HG03159 (cell line): Measurements from ENCODE around the gene IL17C.

Experiments
- ATAC-seq: cut with Tn5 transposase; IDR thresholded peaks from one replicate; pipeline ENCODE4 v1.9.1; 2021; ENCODE audit warnings: mild to moderate bottlenecking, moderate library complexity; ENCODE audit not compliant: unreplicated experiment

IL17C gene, protein sequence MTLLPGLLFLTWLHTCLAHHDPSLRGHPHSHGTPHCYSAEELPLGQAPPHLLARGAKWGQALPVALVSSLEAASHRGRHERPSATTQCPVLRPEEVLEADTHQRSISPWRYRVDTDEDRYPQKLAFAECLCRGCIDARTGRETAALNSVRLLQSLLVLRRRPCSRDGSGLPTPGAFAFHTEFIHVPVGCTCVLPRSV

DNA sequence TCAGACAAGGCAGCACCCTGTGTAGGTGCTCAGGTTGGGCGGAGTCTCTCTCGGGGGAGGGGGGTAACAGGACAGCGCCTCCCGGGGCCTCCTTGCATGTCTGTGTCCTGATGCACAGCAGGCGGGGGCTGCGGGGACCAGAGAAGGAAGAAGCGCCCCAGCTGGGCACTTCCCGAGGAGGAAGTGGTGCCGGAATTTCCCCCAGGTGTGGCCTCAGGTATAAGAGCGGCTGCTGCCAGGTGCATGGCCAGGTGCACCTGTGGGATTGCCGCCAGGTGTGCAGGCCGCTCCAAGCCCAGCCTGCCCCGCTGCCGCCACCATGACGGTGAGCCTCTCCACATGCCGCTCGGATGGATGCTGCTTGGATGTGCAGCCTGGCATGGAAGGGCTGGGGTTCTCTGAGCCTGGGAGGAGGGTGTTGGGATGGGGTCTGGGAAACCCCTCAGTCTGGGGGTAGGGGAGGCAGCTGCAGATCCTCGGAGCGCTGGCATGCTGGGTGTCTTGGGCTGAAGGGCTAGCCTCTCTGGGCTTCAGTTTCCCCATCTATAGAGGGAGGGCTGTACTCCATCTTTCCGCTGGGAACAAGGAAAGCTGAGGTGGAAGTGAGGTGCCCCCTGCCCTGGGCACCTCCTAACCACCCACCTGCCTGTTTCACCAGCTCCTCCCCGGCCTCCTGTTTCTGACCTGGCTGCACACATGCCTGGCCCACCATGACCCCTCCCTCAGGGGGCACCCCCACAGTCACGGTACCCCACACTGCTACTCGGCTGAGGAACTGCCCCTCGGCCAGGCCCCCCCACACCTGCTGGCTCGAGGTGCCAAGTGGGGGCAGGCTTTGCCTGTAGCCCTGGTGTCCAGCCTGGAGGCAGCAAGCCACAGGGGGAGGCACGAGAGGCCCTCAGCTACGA lies at the start of gene IL17C:
TSS of gene IL17C (plus strand) at position 250 of the 908 bp plus-strand sequence. CDS start at position 320, 70 bp downstream.
- no peak for ATAC-seq

DNA sequence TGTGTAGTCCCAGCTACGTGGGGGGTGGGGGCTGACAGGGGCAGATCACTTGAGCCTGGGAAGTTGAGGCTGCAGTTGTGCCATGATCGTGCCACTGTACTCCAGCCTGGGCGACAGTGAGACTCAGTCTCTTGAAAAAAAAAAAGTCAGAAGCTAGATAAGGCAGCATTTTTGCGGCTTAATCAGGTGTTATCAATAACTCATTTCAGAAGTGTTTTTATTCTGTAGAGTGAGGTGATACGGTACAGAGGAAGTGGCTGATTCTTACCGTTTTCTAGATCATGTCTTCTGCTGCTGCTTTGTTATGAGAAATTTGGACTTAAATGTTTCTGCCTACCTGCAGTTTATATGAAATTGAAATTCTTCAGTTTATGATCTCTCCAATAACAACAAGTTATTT lies 49.6 kb upstream of the IL17C start:
- no peak for ATAC-seq

DNA sequence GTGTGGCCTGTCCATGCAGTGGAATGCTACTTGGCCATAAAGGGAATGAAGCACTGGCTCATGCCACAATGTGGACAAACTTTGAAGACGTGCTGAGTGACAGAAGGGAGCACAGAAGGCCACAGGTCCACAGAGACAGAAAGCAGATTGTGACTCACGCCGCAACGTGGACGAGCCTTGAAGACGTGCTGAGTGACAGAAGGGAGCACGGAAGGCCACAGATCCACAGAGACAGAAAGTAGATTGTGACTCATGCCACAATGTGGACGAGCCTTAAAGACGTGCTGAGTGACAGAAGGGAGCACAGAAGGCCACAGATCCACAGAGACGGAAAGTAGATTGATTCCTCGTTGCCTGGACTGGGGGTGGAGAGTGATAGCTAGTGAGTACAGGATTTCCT lies 48.9 kb upstream of the IL17C start:
- no peak for ATAC-seq

DNA sequence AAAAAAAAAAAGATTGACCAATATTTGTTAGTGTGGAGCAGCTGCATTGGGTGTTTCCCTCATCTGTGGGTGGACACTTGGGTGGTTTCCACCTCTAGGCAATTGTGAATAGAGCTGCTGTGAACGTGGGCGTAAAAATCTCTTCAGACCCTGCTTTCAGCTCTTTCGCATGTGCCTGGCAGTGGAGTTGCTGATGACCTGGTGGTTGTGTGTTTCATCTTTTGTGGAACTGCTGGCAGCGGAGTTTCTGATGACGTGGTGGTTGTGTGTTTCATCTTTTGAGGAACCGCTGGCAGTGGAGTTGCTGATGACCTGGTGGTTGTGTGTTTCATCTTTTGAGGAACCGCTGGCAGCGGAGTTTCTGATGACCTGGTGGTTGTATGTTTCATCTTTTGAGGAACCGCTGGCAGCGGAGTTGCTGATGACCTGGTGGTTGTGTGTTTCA lies 46.8 kb upstream of the IL17C start:
- no peak for ATAC-seq

DNA sequence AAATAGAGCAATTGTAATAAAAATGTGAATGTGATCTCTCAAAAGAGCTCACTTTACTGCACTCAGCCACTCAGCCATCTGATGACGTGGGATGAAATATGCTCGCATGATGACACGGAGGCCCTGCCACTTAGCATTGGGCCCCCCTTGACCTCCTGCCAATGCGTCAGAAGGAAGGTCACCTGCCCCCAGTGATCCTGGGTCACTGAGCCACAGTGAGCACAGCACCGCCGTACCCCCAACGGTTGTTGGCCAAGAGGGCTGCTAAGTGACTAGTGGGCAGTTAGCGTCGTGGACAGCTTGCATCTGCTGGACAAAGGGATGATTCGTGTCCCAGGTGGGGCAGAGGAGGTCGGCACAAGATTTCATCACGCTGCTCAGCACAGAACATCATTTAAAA lies 45.3 kb upstream of the IL17C start:
- ATAC-seq: no peak

DNA sequence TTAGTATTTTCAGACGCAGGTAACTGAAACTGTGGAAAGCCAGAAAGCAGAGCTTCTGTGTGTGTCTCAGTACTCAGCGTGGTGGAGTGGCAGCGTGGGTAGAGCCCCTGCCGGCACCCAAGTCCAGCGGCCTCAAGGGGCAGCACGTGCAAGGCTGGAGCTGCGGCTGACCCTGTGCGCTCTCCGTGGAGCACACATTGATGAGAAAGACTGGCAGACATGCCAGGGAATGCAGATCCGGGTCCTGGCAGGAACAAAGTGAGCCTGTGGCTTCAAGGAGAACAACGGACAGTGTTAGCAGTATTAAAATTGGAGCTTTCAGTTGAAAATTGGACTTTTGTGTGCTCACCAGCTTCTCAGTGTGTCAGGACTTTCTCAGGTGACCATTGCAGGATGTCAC lies 44.9 kb upstream of the IL17C start:
- ATAC-seq: no peak

DNA sequence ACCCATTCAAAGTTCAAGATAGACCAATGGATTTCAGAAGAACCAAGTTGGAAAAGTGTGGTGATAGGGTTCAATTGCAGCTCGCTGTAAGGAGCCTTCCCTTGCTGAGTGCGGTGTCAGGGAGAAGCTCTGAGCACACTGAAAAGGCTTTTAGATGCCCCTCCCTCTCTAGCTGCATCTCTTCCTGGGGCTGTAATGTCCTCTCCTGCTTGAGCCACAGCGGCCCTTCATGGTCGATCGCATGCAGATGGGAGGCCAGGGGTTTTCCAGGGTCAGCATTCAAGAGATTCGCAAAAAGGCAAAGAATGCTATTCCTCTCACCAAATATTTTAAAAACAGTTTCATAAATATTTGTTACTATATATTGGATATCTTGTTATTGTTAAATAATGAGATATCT lies 44.5 kb upstream of the IL17C start:
- no peak for ATAC-seq

DNA sequence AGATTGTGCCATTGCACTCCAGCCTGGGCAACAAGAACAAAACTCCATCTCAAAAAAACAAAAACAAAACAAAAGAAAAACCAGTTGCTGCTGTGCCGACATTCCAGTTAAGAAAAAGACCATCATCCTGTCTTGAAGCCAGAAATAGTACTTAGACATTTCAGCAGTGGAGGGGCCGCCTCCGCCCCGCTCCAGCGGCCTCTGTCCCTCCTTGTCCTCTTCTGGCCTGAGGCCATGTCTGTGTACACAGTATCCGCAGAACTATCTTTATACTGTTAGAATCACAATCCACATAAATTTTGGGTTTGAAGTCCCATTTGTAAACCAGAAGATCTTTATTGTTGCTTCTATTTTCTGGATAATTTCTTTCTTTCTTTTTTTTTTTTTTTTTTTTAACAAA lies 43.3 kb upstream of the IL17C start:
- ATAC-seq: no peak

DNA sequence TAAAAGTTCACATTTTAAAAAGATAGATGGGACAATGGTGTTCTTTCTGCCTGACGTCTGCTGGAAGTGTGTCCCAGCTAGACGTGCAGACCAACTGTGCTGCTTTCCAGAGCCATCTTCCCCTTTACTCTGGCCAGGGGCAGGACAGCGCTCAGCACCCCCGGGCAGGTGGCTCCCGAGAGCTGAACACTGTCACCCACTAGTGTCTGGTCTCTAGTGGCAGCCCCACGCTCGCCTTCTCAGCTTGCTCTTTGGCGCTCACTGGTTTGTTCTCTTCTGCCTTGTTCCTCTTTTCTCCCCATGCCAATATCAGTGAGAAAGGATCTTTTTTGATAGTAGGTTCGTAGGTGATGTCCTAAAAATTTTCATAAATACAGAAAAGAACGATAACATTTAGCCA lies 42.5 kb upstream of the IL17C start:
- no peak for ATAC-seq

DNA sequence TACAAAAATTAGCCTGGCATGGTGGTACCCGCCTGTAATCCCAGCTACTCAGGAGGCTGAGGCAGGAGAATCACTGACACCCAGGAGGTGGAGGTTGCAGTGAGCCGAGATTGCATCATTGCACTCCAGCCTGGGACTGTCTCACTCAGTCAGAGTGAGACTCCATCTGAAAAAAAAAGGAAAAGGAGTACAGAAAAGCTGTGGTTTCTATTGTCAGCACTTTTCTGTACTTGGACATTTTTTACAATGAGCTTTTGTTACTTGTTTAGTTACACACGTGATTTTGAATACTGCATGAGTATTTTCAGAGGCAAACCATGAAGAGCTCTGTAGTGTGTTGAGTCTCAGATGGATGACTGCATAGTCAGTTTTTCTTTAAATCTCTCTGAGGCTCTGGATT lies 41.9 kb upstream of the IL17C start:
- ATAC-seq: no peak

DNA sequence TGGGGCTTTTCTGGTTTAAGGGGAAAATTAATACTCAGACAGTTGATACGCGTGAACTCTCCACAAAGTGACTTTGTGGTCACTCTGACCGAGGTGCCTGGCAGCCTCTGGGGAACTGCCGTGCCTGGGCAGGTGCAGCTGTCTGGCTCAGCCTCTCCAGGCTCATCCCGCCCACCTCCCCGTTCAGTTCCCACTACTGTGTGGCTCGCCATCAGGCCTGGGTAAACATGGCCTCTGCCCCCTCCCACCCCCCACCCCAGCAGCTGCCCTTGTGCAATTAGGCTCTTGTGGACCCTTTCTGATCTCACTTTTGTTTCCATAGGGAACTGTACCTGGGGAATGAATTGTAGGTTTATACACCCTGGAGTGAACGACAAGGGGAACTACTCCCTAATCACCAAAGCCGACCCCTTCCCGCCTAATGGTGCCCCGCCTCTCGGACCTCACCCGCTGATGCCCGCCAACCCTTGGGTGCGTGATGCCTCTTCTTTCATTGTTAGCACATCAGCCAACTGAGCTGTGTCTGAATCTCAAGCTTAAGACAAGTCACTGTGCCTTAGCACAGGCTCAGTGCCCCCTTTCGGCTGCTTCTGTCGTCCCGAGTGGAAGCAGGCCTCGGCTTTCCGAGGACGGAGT lies 40.4 kb upstream of the IL17C start:
- no peak for ATAC-seq

DNA sequence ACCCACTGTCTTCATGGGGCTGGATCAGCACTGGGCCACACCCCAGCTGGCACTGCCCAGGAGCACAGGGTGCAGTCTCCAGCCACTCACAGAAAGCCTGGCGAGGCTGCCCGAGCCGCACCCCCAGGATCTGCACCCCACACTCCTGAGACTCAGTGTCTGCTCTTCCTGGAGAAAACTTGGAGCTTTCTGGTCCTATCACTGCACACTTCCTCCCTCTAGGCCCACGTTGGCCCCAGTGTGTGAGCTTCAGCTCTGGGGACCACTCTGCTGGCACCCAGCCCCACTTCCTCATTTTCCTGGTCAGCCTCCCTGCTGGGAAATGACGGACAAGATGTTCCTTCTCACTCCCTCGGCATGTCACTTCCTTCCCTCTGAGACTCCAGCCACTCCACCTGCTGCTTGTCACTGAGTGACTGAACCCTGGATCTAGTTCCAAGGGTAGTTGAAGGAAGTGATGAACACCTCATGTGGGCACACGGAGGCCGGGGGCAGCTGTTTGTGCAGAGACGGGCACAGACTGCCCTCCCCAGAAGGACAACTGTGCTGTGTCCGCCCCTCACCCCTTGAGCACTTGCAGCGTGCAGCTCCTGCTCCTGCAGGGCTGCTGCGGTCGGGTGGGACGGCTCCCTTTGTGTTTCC lies 39.2 kb upstream of the IL17C start:
- no peak for ATAC-seq

DNA sequence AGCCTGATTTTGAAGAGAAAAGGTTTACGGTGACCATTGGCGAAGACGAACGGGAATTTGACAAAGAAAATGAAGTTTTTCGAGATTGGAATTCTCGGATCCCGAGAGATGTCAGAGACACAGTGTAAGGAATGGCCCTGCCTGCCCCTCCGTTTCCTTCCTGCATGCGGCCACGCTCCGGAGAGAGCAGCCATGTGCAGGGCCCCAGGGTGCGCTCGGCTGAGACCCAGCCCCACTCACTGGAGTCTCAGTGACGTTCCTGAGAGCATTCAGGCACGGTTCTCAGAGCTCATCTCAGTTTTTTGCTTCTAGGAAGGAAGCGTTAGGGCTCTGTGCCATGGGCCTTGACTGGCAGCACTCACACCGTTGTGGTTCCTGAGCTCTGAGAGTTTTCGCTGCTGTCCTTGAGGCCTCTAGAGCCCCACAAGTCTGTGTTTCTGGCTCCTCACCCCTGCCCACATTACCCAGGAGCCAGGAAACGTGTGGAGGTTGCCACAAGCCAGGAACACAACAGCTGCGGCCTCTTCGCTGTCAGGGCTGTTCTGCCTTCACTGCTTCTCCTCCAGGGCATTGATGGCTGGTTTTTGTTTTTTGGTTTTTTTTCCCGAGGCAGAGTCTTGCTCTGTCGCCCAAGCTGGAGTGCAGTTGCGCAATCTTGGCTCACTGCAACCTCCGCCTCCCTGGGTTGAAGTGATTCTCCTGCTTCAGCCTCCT lies 38.4 kb upstream of the IL17C start:
- no peak for ATAC-seq

DNA sequence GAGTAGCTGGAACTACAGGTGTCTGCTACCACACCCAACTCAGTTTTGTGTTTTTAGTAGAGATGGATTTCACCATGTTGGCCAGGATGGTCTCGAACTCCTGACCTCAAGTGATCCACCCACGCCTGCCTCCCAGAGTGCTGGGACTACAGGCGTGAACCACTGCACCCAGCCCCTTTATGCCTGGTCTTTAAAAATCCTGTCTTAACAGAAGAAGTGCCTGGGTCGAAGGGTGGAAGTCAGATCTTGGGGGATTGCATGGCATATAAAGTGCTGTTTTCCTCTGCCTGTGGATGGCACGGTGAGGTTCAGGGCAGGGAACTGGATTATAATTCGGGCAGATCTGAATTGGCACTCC lies 37.9 kb upstream of the IL17C start:
- ATAC-seq: no peak

DNA sequence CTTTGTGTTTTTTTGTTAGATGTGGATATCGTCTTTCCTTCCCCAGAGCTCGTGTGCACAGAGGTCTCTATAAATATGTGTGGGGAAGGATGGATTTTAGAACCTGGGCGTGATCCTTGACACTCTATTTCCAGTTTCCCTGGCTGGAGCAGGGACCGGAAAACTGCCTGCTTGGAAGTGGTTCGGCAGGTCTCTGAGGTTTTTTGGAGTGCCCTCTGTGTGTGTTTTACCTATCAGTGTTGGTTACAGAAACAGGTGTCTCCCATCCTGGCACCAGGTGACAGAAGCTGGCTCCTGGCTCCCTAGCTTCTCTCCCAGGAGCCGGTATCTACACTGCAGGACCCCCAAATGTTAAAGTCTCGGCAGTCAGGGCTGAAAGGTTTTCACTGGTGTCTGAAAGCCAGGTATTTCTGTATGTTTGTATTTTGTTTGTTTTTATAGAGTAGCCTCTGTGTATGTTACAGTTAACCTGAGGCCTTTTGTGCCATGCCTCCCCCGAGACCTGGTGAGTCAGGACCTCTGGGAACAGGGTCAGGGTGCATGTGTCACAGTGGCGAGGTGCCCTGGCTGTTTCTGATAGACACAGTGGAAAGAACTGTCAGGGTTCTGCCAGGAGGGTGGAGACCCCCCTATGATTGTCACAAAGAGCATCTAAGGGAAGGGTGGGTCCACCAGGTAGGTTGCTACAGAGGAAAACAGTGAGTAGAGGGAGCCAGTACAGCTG lies 36.9 kb upstream of the IL17C start:
- ATAC-seq: no peak

DNA sequence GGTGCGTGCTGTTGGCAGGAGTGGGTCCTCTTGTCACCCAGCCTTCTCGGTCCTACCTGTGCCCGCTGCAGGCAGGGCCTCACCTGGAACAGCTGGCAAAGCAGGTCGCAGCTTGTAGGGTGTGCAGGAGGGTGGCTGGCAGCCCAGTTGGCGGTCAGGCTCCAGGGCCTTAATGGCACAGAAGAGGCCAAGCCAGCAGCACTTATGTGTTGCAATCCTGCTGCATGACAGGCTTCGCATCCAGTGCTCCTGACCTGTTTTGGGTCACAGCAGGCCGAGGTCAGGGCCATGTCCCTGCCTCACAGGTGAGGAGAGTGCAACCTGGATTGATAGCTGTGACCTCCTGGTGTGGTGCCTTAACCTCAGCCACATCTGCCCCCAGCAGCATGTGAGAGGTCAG lies 36.3 kb upstream of the IL17C start:
- ATAC-seq: no peak

DNA sequence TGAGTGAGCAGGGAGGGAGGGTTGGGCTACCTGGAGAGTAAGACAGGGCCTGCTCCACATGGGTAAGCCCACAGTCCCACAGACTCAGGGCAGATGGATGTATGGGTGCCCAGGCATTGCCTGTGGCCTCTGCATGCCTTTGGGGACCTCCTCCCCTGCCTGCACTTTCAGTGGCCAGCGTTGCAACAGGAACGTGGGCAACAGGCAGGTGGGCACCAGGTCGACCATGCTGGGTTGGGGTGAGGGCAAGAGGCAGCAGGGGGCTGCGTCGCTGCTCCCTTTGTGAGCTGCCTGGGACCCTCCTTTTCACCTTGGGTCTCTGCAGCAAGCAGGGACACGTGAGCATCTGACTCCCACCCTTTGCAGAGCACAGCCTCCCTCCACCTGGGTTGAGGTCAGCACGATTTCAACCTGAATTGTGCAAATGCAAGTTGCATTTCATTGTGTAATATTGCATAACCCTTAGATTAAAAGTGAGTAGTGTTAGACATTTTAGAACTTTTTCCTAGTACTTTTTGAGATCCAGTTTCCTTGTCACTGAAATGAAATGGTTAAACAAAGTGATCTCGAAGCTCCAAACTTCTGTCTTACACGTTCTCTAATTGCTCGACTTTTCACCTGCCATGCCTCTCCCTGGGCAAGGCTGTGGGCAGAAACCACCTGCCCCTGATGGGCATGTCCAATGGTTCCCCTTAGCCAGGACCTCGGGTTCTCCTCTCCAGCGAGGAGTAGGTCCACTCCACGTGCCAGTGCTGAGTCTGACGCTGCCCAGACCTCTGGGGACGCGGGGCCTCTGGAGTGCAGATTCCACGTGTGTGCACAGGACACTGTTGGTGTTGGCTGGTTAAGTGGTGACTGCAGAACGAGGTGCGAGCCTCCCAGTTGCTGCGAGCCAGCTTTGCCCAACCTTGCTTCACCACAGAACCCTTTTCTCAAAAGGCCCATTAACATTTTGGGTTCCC lies 32.9 kb upstream of the IL17C start:
- ATAC-seq: no peak

DNA sequence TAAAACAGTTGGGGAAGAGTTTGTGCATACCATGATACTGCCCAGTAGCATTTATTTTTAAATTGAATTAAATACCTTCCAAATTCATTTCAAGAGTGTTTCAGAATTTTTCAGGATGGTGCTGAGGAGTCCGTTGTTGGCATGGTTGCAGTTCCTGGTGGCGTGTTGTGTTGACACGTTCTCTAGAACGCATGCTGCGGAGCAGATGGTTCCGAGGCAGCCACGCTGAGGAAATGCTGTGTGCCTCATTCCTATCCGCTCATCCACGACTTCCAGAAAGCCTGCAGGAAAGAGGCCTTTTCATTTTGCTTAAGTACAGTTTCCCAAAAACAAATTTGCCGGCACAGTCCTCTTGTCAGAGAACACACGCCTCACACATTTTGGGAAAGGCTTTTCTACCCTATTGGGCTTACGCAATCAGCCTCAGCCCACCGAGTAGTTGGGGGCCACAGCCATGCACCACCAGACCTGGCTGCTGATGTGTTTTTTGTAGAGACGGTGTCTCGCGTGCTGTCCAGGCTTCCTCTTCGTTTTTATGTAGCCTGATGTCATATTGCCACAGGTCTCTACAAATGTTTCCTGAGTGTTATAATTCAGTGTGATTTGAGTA lies 32.1 kb upstream of the IL17C start:
- ATAC-seq: no peak

DNA sequence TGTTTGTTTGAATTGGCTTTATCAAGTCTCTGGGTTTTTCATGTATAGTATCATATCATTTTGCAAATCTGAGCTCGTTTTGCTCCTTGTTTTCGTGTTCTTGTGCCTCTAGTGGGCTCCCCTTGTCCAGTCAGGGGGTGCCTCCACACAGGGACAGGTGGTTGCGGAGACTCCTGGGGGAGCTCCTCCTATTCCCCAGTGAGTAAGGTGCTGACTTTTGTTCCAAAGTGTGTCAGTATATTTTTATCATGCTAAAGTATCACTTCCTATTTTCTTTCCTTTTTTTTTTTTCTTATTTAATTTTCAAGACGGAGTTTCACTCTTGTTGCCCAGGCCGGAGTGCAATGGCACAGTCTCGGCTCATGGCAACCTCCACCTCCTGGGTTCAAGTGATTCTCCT lies 30.3 kb upstream of the IL17C start:
- no peak for ATAC-seq
